ENCODE results near the gene TTC1. TPM values are rescaled to one million over a fixed set of nuclear protein-coding genes. Genes with fewer than 3 reads are reported as not detected.

TTC1 gene
- total RNA-seq, 4 donors from 2014 or later, result 39.9 to 67.9 (median 56.3) TPM

- H3K9me3 ChIP-seq, result no peaks in the 10 kb centered on the region
- peak overlapping the region in 2 of 4 donors; percentile 30 to 60 for H3K27ac ChIP-seq
- intact Hi-C loops (cut with DNase I; ENCODE audit: low total_unique reads) (no loop called here), in situ Hi-C loops (cut with MboI; ENCODE audit: low sequenced_read_pairs in 4 of 4) (no loop called here)
- H3K4me1 ChIP-seq, result peaks cover 1 to 16% of the 10 kb centered on the region in 2 donors
- TF ChIP-seq POLR2A (IDR thresholded peaks at IDR 0.05) (no peak), CTCF (IDR thresholded peaks at IDR 0.05 in 4 of 5, conservative IDR thresholded peaks at IDR 0.05 in 1 of 5) (no peak)
- H3K4me3 ChIP-seq, result no peak overlapping the region
- peak in 1 of 2 donors; percentile 44 for ATAC-seq
- DNase-seq, result no peak
- H3K36me3 ChIP-seq, result peaks cover 0 to 33% of the 10 kb centered on the region in 2 donors
- H3K27me3 ChIP-seq, result no peaks in the 10 kb centered on the region
Measured at GRCh38 chr5:160036243-160036642, 27.3 kb downstream of the TTC1 start.

- H3K27ac ChIP-seq, result peak overlapping the region in 3 of 4 donors; percentile 19 to 60 (median 30)
- H3K27me3 ChIP-seq, result no peaks in the 10 kb centered on the region
- no peaks in the 10 kb centered on the region for H3K9me3 ChIP-seq
- in situ Hi-C loops (cut with MboI; ENCODE audit: low sequenced_read_pairs in 4 of 4), result no loop called here
- H3K36me3 ChIP-seq, result peaks cover 0 to 33% of the 10 kb centered on the region in 2 donors
- DNase-seq (no peak), ATAC-seq (peak; percentile 39 to 46)
- no peak overlapping the region for H3K4me3 ChIP-seq
- intact Hi-C loops (cut with DNase I; ENCODE audit: low total_unique reads), result no loop called here
- H3K4me1 ChIP-seq, result peaks cover 0 to 14% of the 10 kb centered on the region in 2 donors
- no peak for TF ChIP-seq POLR2A (IDR thresholded peaks at IDR 0.05)
- no peak for TF ChIP-seq CTCF (IDR thresholded peaks at IDR 0.05 in 4 of 5, conservative IDR thresholded peaks at IDR 0.05 in 1 of 5)
Measured at GRCh38 chr5:160036884-160037283, 27.9 kb downstream of the TTC1 start.

GRCh38 chr5:160039810-160040470, 31.0 kb downstream of the TTC1 start:
- H3K4me1 ChIP-seq, result peaks cover 0 to 14% of the 10 kb centered on the region in 2 donors
- H3K4me3 ChIP-seq, result no peak overlapping the region
- in situ Hi-C loops (cut with MboI; ENCODE audit: low sequenced_read_pairs in 4 of 4), result no loop called here
- no peak for TF ChIP-seq POLR2A (IDR thresholded peaks at IDR 0.05)
- TF ChIP-seq CTCF (IDR thresholded peaks at IDR 0.05 in 4 of 5, conservative IDR thresholded peaks at IDR 0.05 in 1 of 5), result no peak
- no peak for DNase-seq
- no peak overlapping the region for H3K27ac ChIP-seq
- no peaks in the 10 kb centered on the region for H3K9me3 ChIP-seq
- ATAC-seq, result no peak
- H3K27me3 ChIP-seq, result no peaks in the 10 kb centered on the region
- intact Hi-C loops (cut with DNase I; ENCODE audit: low total_unique reads), result no loop called here
- peaks cover 0 to 40% of the 10 kb centered on the region in 2 donors for H3K36me3 ChIP-seq

GRCh38 chr5:160040471-160040835, 31.5 kb downstream of the TTC1 start:
- no peak for TF ChIP-seq POLR2A (IDR thresholded peaks at IDR 0.05)
- TF ChIP-seq CTCF (IDR thresholded peaks at IDR 0.05 in 4 of 5, conservative IDR thresholded peaks at IDR 0.05 in 1 of 5), result no peak
- no peaks in the 10 kb centered on the region for H3K9me3 ChIP-seq
- in situ Hi-C loops (cut with MboI; ENCODE audit: low sequenced_read_pairs in 4 of 4) (no loop called here), intact Hi-C loops (cut with DNase I; ENCODE audit: low total_unique reads) (no loop called here)
- no peak for ATAC-seq
- no peaks in the 10 kb centered on the region for H3K27me3 ChIP-seq
- H3K4me3 ChIP-seq, result no peak overlapping the region
- no peak overlapping the region for H3K27ac ChIP-seq
- no peak for DNase-seq
- peaks cover 0 to 14% of the 10 kb centered on the region in 2 donors for H3K4me1 ChIP-seq
- H3K36me3 ChIP-seq, result peaks cover 0 to 35% of the 10 kb centered on the region in 2 donors

All from gastrocnemius medialis (tissue), 4 donors.